Mesodermal cell (in vitro differentiated cells): ENCODE data around the gene COIL.
"Not testable (repeated sequence)": the region's sequence is repeated elsewhere in the genome, so short reads cannot be mapped to it uniquely, and the experiment has no call there.

Experiments used
- H3K27ac ChIP-seq: 2 replicates; pipeline ENCODE4 v1.7.0; 2013; ENCODE audit warnings: mild to moderate bottlenecking, low read depth, low read length, moderate library complexity; ENCODE audit not compliant: severe bottlenecking
- H3K36me3 ChIP-seq: 2 replicates; pipeline ENCODE4 v1.7.1; 2013; ENCODE audit warnings: mild to moderate bottlenecking, low read length, moderate library complexity; ENCODE audit not compliant: control insufficient read depth, insufficient read depth
- H3K4me1 ChIP-seq: one replicate; pipeline ENCODE4 v1.7.1; 2013; ENCODE audit warnings: mild to moderate bottlenecking, low read length; ENCODE audit not compliant: insufficient read depth, control insufficient read depth, poor library complexity, severe bottlenecking
- H3K4me3 ChIP-seq: 2 replicates; pipeline ENCODE4 v1.7.0; 2013; ENCODE audit warnings: low read length, control low read depth, mild to moderate bottlenecking; ENCODE audit not compliant: insufficient read depth, poor library complexity, severe bottlenecking; ENCODE audit errors: extremely low read depth
- H3K9me3 ChIP-seq: 2 replicates; pipeline ENCODE4 v1.7.1; 2013; ENCODE audit warnings: mild to moderate bottlenecking, low read length, moderate library complexity; ENCODE audit not compliant: control insufficient read depth
- WGBS, 2 experiments: methylation state at CpG; one replicate each; pipeline ENCODE4 v1.1.5; 2013; ENCODE audit warnings: missing lambda C conversion rate in 2 of 2; ENCODE audit not compliant: insufficient coverage in 2 of 2; 5-methylcytosine and 5-hydroxymethylcytosine counted together

COIL gene

GRCh38 chr17:56994009-56994792, 33.4 kb upstream of the COIL start:
- 94 to 97% methylated on average over 3 to 4 of the region's 4 CpGs for WGBS, 2 experiments
- H3K27ac ChIP-seq = no peak overlapping the region
- H3K9me3 ChIP-seq = no peaks in the 10 kb centered on the region
- no peaks in the 10 kb centered on the region for H3K4me1 ChIP-seq
- no peak overlapping the region for H3K4me3 ChIP-seq
- peaks cover 35% of the 10 kb centered on the region for H3K36me3 ChIP-seq

- 100% methylated on average over 1 of the region's 1 CpG; no CpG with 5 or more reads in 1 of the 2 experiments for WGBS, 2 experiments
- Histone ChIP-seq H3K9me3 (no peaks in the 10 kb centered on the region), H3K27ac (no peak overlapping the region), H3K36me3 (peaks cover 45% of the 10 kb centered on the region), H3K4me1 (no peaks in the 10 kb centered on the region), H3K4me3 (no peak overlapping the region)
These were observed 31.5 kb upstream of the COIL start for GRCh38 chr17:56992364-56992763.

DNA sequence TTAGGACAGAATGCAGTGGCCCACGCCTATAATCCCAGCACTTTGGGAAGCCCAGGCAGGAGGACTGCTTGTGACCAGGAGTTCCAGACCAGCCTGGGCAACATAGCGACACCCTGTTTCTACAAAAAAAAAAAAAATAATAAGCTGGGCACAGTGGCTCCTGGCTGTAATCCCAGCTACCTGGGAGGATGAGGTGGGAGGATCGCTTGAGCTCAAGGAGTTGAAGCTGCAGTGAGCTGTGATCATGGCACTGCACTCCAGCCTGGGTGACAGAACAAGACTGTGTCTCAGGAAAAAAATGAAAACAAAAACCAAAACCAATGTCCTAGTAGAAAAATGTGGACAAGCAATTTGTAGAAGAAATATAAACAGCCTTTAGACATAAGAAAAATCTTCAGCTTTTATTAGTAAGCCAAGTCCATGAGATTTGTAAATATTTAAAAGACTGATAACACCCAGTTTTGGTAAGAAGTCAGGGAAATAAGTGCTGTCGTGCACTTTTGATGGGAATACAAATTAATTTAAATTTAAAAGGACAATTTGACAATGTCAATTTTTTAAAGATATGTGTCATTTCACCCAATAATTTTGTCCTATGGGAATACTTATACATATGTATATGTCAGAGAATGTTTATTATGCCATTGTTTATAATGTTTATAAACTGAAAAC, 28.2 kb upstream of the COIL start:
- H3K36me3 ChIP-seq = peaks cover 40% of the 10 kb centered on the region
- 95 to 100% methylated on average over 1 to 2 of the region's 4 CpGs for WGBS, 2 experiments
- H3K9me3 ChIP-seq = no peaks in the 10 kb centered on the region
- no peaks in the 10 kb centered on the region for H3K4me1 ChIP-seq
- no peak overlapping the region for H3K4me3 ChIP-seq
- H3K27ac ChIP-seq = no peak overlapping the region

- WGBS, 2 experiments = 86 to 97% methylated on average over 3 to 4 of the region's 11 CpGs
- peaks cover 40% of the 10 kb centered on the region for H3K36me3 ChIP-seq
These were observed 26.5 kb upstream of the COIL start for GRCh38 chr17:56987283-56987834.

DNA sequence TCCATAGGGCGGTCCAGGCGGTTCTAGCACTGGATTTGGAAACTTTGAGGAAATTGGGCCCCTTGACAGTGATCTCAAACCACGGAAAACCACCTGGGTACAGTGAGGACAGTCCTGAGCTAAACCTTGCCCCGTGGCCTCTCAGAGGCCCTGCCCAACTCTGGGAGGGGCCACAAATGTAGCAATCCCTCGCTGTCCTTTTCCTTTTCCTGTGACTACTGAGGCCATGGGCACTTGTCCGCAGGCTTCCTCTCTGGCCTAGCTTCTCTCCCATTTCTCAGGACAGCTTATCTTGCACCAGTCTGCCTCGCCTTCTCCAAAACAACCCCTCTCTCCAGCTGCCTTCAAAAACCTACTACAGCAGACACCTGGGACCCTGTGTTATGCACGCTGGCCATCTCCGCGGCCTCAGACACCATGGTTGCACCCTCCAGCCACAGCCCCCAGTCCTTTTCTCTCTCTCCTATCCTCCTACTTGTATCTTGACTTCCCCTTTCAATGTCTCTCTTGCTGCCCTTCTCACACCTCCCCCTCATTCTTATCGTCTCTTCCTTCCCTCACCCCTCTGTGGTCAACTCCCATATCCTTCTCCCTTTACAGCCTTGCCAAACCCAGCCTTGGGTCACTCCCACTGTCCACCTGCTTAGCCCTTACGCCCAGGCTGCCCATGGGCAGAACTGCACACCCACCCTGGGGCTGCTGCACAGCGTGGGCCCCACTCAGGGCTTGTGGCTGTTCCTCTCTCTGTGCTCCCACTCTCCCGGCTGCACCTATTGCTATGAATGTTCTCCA, 24.7 kb upstream of the COIL start:
- no peaks in the 10 kb centered on the region for H3K4me1 ChIP-seq
- peaks cover 31% of the 10 kb centered on the region for H3K36me3 ChIP-seq
- H3K4me3 ChIP-seq = no peak overlapping the region
- no peaks in the 10 kb centered on the region for H3K9me3 ChIP-seq
- H3K27ac ChIP-seq = no peak overlapping the region
- 94 to 95% methylated on average over 14 of the region's 14 CpGs for WGBS, 2 experiments

More at GRCh38 chr17:56987283-56987834, 26.5 kb upstream of the COIL start:
- Histone ChIP-seq H3K27ac (no peak overlapping the region), H3K4me3 (no peak overlapping the region), H3K4me1 (no peaks in the 10 kb centered on the region), H3K9me3 (no peaks in the 10 kb centered on the region)

DNA sequence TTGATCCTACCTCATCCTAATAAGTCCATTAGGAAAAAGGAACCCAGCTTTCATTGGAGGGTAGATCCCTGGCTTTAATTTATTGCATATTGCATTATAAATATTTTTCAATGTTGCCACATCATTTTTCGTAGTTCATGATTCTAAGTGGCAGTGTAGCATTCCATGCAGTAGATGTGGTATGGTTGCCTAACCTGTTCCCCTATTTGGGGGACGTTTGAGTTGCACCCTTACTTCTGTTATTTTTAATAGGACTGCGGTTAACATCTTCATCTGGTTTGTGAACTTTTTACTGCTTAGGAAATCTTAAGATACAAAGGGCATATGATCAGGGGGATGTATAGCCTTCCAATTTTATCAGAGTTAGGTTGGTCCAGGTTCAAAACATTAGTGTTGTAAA, 22.5 kb upstream of the COIL start:
- no peaks in the 10 kb centered on the region for H3K9me3 ChIP-seq
- H3K36me3 ChIP-seq = peaks cover 23% of the 10 kb centered on the region
- no peak overlapping the region for H3K4me3 ChIP-seq
- WGBS, 2 experiments = 80% methylated on average over 2 of the region's 3 CpGs; no CpG with 5 or more reads in 1 of the 2 experiments
- H3K4me1 ChIP-seq = peaks cover 5% of the 10 kb centered on the region
- H3K27ac ChIP-seq = no peak overlapping the region

- Histone ChIP-seq H3K27ac (no peak overlapping the region), H3K9me3 (no peaks in the 10 kb centered on the region), H3K36me3 (peaks cover 15% of the 10 kb centered on the region), H3K4me1 (peaks cover 5% of the 10 kb centered on the region), H3K4me3 (no peak overlapping the region)
- 91 to 93% methylated on average over 8 of the region's 8 CpGs for WGBS, 2 experiments
These were observed 21.5 kb upstream of the COIL start for GRCh38 chr17:56982312-56982711.

GRCh38 chr17:56980526-56980925, 19.7 kb upstream of the COIL start:
- not testable (repeated sequence) for H3K9me3 ChIP-seq, H3K4me3 ChIP-seq, H3K36me3 ChIP-seq, H3K27ac ChIP-seq, H3K4me1 ChIP-seq
- 92% methylated on average over 2 of the region's 12 CpGs; no CpG with 5 or more reads in 1 of the 2 experiments for WGBS, 2 experiments

GRCh38 chr17:56979091-56979480, 18.2 kb upstream of the COIL start:
- no peak overlapping the region for H3K4me3 ChIP-seq
- WGBS, 2 experiments = 67% methylated on average over 1 of the region's 3 CpGs; no CpG with 5 or more reads in 1 of the 2 experiments

DNA sequence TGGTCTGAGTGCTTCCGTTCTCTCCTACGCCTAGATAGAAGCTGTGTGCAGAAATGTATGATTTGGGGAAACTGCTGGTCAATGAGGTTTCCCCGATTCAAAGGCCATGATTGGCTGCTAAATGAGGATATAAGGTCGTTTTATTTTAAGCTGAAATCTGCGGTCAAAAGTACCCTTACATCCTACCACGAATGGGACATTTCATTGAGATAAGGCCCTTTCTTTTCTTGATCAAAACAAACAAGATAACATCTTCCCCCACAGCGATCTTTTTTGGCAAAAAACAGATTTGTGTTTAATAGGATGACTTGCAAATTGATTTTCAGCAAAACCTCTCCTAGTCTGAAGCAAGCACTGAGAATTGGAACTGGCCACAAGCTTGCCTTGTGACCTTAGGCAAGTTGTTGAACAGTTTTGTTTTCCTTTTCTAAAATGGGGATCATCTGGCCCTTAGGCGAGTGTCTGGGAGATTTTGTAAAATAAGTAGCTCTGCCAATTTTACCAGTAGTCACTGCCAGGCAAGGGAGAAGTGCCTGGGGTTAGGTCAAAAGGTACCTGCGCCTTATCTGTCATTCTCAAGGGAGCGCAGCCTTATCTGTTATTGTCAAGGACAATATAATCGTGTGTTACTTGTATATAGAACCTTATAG, 17.7 kb upstream of the COIL start:
- WGBS, 2 experiments = 61 to 74% methylated on average over 5 to 6 of the region's 11 CpGs
- Histone ChIP-seq H3K4me3 (peak overlapping the region; percentile 46), H3K4me1 (peaks cover 5% of the 10 kb centered on the region), H3K27ac (no peak overlapping the region), H3K36me3 (no peaks in the 10 kb centered on the region), H3K9me3 (no peaks in the 10 kb centered on the region)

More at GRCh38 chr17:56979091-56979480, 18.2 kb upstream of the COIL start:
- H3K4me1 ChIP-seq = peaks cover 5% of the 10 kb centered on the region
- H3K9me3 ChIP-seq = no peaks in the 10 kb centered on the region
- H3K27ac ChIP-seq = no peak overlapping the region
- no peaks in the 10 kb centered on the region for H3K36me3 ChIP-seq
